Measurements from ENCODE around the gene NQO2. TPM values are rescaled to one million over a fixed set of nuclear protein-coding genes. Genes with fewer than 3 reads are reported as not detected.

Gene NQO2
- total RNA-seq, 6 donors from 2014 or later = 10.6 to 34.3 (median 18.6) TPM

GRCh38 chr6:2979819-2980464, 19.8 kb upstream of the NQO2 start:
- peak overlapping the region in 2 of 4 donors; percentile 86 for H3K27ac ChIP-seq
- WGBS, 2 donors = 56 to 59% methylated on average over 2 of the region's 2 CpGs

GRCh38 chr6:2980465-2980855, 19.2 kb upstream of the NQO2 start:
- no peak for ATAC-seq (ENCODE audit: low FRiP score in 2 of 2)
- H3K27ac ChIP-seq = peak overlapping the region; percentile 58 to 86 (median 74)

More at GRCh38 chr6:2979819-2980464, 19.8 kb upstream of the NQO2 start:
- ATAC-seq (ENCODE audit: low FRiP score in 2 of 2) = no peak
- peaks cover 27 to 37% (median 34%) of the 10 kb centered on the region in 4 donors for H3K4me1 ChIP-seq
- H3K27me3 ChIP-seq = no peaks in the 10 kb centered on the region
- DNase-seq = no peak
- no peaks in the 10 kb centered on the region for H3K9me3 ChIP-seq
- TF ChIP-seq EP300 (IDR thresholded peaks at IDR 0.05) = peak in 1 of 4 donors; percentile 17
- TF ChIP-seq POLR2A (IDR thresholded peaks at IDR 0.05) = no peak
- H3K36me3 ChIP-seq = no peaks in the 10 kb centered on the region
- no peak overlapping the region for H3K4me3 ChIP-seq

DNA sequence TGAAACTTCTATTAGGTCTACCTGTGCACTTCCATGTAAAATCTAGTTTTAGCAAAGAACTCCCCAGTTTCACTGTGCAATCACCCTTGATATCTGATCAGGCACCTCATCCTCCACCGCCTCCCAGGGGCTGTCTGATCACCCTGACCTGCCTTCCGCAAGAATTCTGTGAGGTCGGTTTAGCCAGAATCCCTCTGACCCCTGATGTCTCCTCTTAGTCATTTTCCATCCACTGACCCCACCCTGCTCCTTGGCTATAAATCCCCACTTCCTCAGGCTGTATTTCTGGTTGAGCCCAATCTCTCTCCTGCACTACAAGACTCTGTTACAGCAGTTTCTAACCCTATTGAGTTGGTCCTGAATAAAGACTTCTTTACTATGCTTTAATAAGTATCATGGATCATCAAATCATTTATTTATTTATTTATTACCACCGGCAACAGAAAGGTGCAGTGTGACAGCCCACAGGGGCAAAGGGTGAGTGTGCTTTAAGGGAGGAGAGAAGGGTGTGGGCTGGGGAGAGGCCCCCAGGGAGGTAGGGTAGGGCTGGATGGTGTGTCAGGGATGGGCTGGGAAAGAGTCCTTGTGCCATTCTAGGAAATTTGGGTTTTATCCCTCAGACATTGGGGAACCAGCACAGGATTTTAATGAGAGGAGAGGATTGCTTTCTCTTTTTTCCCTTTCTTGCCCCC, 17.1 kb upstream of the NQO2 start:
- H3K27me3 ChIP-seq = no peaks in the 10 kb centered on the region
- peak in 1 of 2 donors; percentile 33 for ATAC-seq (ENCODE audit: low FRiP score in 2 of 2)
- no peaks in the 10 kb centered on the region for H3K9me3 ChIP-seq
- no peaks in the 10 kb centered on the region for H3K36me3 ChIP-seq
- peak overlapping the region; percentile 61 to 86 (median 78) for H3K27ac ChIP-seq
- no peak for DNase-seq
- TF ChIP-seq POLR2AphosphoS5 (IDR thresholded peaks at IDR 0.05) = no peak
- TF ChIP-seq POLR2A (IDR thresholded peaks at IDR 0.05) = no peak
- no peak for TF ChIP-seq EP300 (IDR thresholded peaks at IDR 0.05)
- TF ChIP-seq CTCF (IDR thresholded peaks at IDR 0.05) = no peak
- peaks cover 31 to 38% (median 38%) of the 10 kb centered on the region in 4 donors for H3K4me1 ChIP-seq
- 74 to 85% methylated on average over 4 of the region's 4 CpGs for WGBS, 2 donors
- H3K4me3 ChIP-seq = no peak overlapping the region

More at GRCh38 chr6:2980465-2980855, 19.2 kb upstream of the NQO2 start:
- TF ChIP-seq EP300 (IDR thresholded peaks at IDR 0.05) = no peak
- TF ChIP-seq POLR2AphosphoS5 (IDR thresholded peaks at IDR 0.05) = no peak
- TF ChIP-seq CTCF (IDR thresholded peaks at IDR 0.05) = no peak
- no peak for TF ChIP-seq POLR2A (IDR thresholded peaks at IDR 0.05)
- 60 to 74% methylated on average over 3 of the region's 3 CpGs for WGBS, 2 donors
- H3K4me1 ChIP-seq = peaks cover 27 to 37% (median 34%) of the 10 kb centered on the region in 4 donors
- no peak overlapping the region for H3K4me3 ChIP-seq
- H3K27me3 ChIP-seq = no peaks in the 10 kb centered on the region
- DNase-seq = no peak
- H3K9me3 ChIP-seq = no peaks in the 10 kb centered on the region
- H3K36me3 ChIP-seq = no peaks in the 10 kb centered on the region

GRCh38 chr6:2984738-2985406, 14.8 kb upstream of the NQO2 start:
- Histone ChIP-seq H3K27me3 (no peaks in the 10 kb centered on the region), H3K4me1 (peaks cover 39 to 44% (median 40%) of the 10 kb centered on the region in 4 donors), H3K27ac (no peak overlapping the region), H3K9me3 (no peaks in the 10 kb centered on the region), H3K4me3 (no peak overlapping the region), H3K36me3 (no peaks in the 10 kb centered on the region)
- no peak for ATAC-seq (ENCODE audit: low FRiP score in 2 of 2)
- no peak for DNase-seq
- 94 to 95% methylated on average over 12 of the region's 12 CpGs for WGBS, 2 donors
- TF ChIP-seq EP300 (IDR thresholded peaks at IDR 0.05) (no peak), CTCF (IDR thresholded peaks at IDR 0.05) (no peak)

- WGBS, 2 donors = 67 to 75% methylated on average over 4 of the region's 4 CpGs
- peaks cover 24 to 25% (median 25%) of the 10 kb centered on the region in 4 donors for H3K4me1 ChIP-seq
- H3K9me3 ChIP-seq = no peaks in the 10 kb centered on the region
- H3K27ac ChIP-seq = peak overlapping the region in 2 of 4 donors; percentile 90 to 93
- TF ChIP-seq EP300 (IDR thresholded peaks at IDR 0.05) = no peak
- TF ChIP-seq POLR2A (IDR thresholded peaks at IDR 0.05) = no peak
- no peak for TF ChIP-seq CTCF (IDR thresholded peaks at IDR 0.05)
- no peak for TF ChIP-seq POLR2AphosphoS5 (IDR thresholded peaks at IDR 0.05)
- ATAC-seq (ENCODE audit: low FRiP score in 2 of 2) = no peak
- no peaks in the 10 kb centered on the region for H3K36me3 ChIP-seq
- no peak for DNase-seq
- H3K27me3 ChIP-seq = no peaks in the 10 kb centered on the region
- no peak overlapping the region for H3K4me3 ChIP-seq
These were observed 12.9 kb upstream of the NQO2 start for GRCh38 chr6:2986722-2987221.
